ENCODE measurements around the gene CUBN.

GRCh38 chr10:17077346-17077781, 52.2 kb downstream of the CUBN start:
- TF ChIP-seq, protein P1, sequence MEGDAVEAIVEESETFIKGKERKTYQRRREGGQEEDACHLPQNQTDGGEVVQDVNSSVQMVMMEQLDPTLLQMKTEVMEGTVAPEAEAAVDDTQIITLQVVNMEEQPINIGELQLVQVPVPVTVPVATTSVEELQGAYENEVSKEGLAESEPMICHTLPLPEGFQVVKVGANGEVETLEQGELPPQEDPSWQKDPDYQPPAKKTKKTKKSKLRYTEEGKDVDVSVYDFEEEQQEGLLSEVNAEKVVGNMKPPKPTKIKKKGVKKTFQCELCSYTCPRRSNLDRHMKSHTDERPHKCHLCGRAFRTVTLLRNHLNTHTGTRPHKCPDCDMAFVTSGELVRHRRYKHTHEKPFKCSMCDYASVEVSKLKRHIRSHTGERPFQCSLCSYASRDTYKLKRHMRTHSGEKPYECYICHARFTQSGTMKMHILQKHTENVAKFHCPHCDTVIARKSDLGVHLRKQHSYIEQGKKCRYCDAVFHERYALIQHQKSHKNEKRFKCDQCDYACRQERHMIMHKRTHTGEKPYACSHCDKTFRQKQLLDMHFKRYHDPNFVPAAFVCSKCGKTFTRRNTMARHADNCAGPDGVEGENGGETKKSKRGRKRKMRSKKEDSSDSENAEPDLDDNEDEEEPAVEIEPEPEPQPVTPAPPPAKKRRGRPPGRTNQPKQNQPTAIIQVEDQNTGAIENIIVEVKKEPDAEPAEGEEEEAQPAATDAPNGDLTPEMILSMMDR (conservative IDR thresholded peaks at IDR 0.05) = no peak
- TF ChIP-seq ZFX (IDR thresholded peaks at IDR 0.05) = no peak
